Sciatic nerve (tissue), 2 donors: ENCODE results near the gene UNC5C. TPM values are rescaled to one million over a fixed set of nuclear protein-coding genes. Genes with fewer than 3 reads are reported as not detected.
A peak's percentile ranks its signal among the peaks of the same experiment; 100 is the strongest.
"Not testable (repeated sequence)": the region's sequence is repeated elsewhere in the genome, so short reads cannot be mapped to it uniquely, and the experiment has no call there.

Experiments
- ATAC-seq: fragments of 200-7000 bp; cut with Tn5 transposase; one replicate; pipeline ENCODE4 v1.9.1; 2020; ENCODE audit warnings: mild to moderate bottlenecking, moderate library complexity
- DNase-seq: peaks from one replicate; pipeline ENCODE4 v3.0.0-alpha.2; 2020; ENCODE audit warnings: low spot score
- intact Hi-C: fragments of 100-400 bp; cut with DNase I; formaldehyde crosslinking; loops from one replicate; pipeline ENCODE4 v1.14.2; 2022
- total RNA-seq: library from RNA; stranded (reverse); fragmentation: NEBNext Ultra II Directional; extraction: Animal tissue kit (Norgen Biotek cat#: 25700); gene quantifications from one replicate; pipeline ENCODE4 v1.2.1, GENCODE V29; 2021
- donor health status: DM: no; HTN: no; CAD: no.
- donor health status: DM: no; HTN: no; CAD: no.

UNC5C gene
- total RNA-seq, 1 donor from 2014 or later = 4.5 TPM

- intact Hi-C loops = no loop called here
- no peak for DNase-seq
- ATAC-seq = no peak
Measured at GRCh38 chr4:95180531-95181242, 368.1 kb downstream of the UNC5C start.

DNA sequence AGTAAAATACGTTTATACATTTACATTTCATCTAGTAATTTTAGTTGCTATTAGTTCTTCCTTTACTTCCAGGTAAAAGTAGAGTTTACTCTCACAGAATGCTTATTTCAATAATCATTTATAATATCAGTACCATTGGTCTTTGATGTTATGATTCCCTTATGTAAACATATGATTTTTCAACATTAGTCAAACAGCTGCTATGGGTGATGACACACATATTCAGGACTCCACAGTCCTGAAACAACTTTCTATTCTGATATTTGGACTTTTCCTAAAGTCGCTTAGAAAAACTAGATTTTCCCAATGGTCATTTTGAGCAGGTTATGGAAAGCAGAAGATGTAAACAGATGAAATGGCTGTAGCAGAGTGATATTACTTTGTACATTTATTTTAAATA lies 369.8 kb downstream of the UNC5C start:
- no peak for ATAC-seq
- no peak for DNase-seq
- intact Hi-C loops = no loop called here

- DNase-seq, intact Hi-C loops: not testable (repeated sequence)
Measured at GRCh38 chr4:95171377-95171776, 377.4 kb downstream of the UNC5C start.

DNA sequence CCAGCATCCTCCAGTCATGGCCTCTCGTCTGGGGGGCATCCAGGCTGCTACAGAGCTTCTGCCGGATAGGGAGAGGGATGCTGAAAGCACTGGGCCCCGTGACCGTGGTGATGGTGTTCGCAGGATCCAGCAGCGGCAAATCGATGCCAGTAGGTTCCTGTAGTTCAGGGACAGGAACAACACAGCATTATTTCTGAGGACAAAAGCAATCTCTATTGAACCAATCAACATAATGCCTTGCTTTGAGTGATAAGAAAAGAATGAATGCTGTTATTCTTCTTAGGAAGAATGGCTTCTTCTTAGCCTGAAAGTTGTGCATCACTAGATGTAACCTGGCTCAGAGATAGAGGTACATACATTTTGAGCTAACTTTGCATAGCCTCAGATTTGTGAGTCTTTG lies 378.6 kb downstream of the UNC5C start:
- intact Hi-C loops = no loop called here
- ATAC-seq (no peak), DNase-seq (no peak)

More at GRCh38 chr4:95171377-95171776, 377.4 kb downstream of the UNC5C start:
- not testable (repeated sequence) for ATAC-seq

GRCh38 chr4:95167805-95168204 lies 381.0 kb downstream of the UNC5C start:
- intact Hi-C loops = no loop called here
- ATAC-seq (no peak), DNase-seq (no peak)

- ATAC-seq = peak; percentile 75
- intact Hi-C loops = no loop called here
- DNase-seq = no peak
Measured at GRCh38 chr4:95165926-95166524, 382.7 kb downstream of the UNC5C start.

DNA sequence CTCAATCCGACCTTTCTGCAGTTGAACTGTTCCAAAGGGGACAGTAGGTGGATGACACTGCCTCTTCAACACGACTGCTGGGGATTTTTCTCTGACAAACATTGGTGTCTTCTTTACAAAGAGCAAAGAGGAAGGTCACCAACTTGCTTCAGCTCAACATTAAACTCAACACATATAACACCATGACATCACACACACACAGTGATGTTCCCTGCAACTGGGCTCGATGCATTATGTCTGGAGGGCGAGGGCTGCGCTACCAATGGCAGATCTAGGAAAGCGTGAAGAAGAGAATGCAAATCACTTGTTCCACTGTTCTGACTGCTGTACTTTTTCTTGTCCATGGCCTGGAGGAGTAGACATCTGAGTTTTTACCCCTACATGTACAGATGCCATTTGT lies 385.9 kb downstream of the UNC5C start:
- intact Hi-C loops = no loop called here
- no peak for ATAC-seq
- no peak for DNase-seq

DNA sequence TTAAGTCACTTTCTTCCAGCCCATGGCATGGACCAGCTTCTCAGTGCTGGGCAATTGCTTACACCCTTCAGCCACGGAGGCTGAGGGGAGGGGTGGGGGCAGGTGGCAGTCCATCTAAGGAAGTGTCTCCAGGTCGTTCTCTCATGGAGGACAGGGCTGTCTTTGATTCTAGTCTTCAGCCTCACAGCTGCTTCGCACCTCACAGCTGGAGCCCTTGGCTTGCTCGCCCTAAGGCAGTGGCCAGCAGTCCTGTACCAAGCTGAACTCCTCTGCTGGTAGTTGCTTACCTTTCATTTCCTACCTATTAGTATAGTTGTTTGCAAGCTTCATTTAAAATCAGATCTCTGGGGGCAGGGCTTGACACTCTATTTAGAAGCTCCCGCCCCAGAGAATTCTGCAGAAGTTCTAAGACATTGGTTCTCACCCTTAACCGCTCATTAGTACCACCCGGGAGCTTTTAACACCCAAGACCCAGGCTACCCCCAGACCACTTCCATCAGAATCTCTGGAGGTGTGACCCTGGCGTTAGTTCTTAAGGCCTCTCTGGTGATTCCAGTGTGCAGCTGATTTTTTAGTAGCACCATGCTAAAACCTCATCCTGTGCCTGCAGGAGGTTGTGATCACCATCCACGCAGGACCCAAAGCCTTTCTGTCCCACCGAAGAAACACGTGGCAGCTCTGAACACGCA lies 386.8 kb downstream of the UNC5C start:
- intact Hi-C loops = no loop called here
- ATAC-seq (no peak), DNase-seq (no peak)

DNA sequence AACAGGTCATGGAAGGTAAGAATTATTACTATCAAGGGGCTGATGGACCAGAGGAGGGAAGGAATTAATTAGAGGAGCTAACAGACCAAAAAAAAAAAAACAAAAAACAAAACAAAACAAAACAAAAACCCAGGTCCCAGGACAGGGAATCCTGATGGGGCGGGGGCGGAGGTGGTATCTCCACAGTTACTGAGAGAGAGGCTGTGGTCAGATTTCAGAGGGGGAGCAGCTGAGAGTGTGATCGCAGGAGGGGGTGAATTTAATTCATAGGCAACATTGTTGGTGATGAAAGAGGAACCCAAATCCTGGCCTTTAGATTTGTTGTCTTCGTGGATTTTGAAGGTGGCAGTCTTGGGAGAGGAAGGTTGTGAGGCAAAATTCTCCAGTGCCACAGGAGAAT lies 389.4 kb downstream of the UNC5C start:
- no peak for ATAC-seq
- no peak for DNase-seq
- intact Hi-C loops = no loop called here

DNA sequence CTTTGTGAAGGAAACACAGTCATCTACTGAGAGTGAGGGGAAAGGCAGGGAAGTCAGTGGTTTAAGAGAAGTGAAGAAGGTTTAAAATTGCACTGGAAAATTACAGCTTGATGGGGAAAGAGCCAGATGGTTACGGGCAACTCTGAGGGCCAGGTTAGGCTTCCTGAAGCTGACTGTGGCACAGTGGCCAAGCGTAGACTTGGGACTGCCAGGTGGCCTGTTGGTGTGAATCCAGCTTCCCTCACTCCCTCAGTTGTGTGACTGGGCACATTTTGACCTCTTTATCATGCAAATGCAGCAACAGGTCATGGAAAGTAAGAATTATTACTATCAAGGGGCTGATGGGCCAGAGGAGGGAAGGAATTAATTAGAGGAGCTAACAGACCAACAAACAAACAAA lies 390.1 kb downstream of the UNC5C start:
- ATAC-seq (no peak), DNase-seq (no peak)
- intact Hi-C loops = no loop called here

GRCh38 chr4:95158045-95158444 lies 390.7 kb downstream of the UNC5C start:
- ATAC-seq = no peak
- no peak for DNase-seq
- intact Hi-C loops = no loop called here

DNA sequence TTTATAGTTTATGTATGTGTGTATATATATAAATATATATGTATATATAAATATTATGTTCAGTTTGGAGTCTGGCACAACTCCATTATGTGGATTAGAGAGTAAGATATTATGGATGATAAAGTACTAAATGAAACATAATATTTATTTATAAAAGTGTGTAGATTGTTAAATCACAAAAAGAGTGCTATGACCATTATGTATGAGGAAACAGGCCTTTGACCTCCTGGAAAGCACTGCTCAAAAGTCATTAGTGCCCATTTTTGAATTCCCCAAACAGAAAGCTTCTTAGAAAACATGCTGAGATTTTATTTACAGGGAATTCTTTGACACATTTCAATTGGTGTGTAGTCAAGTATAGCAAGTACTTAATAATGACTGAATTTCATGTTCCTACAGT lies 391.2 kb downstream of the UNC5C start:
- no peak for ATAC-seq
- DNase-seq = no peak
- intact Hi-C loops = no loop called here

DNA sequence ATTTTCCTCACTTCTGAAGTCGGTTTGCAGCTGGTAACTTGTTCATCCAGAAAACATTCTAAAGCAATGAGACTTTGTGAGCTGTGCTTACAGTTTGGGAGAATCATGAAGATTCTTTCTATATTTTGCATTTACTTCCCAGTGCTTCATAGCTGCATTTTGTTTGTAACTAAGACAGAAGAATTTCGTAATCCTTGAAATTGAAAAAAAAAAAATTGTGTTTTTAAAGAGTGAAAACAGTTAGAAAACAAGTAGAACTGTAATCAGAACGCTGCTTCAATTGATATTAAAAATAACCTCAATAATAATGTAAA lies 392.4 kb downstream of the UNC5C start:
- DNase-seq (no peak), ATAC-seq (no peak)
- intact Hi-C loops = no loop called here

- intact Hi-C loops = no loop called here
- no peak for DNase-seq
- ATAC-seq = peak; percentile 43
Measured at GRCh38 chr4:95155759-95156451, 392.9 kb downstream of the UNC5C start.

DNA sequence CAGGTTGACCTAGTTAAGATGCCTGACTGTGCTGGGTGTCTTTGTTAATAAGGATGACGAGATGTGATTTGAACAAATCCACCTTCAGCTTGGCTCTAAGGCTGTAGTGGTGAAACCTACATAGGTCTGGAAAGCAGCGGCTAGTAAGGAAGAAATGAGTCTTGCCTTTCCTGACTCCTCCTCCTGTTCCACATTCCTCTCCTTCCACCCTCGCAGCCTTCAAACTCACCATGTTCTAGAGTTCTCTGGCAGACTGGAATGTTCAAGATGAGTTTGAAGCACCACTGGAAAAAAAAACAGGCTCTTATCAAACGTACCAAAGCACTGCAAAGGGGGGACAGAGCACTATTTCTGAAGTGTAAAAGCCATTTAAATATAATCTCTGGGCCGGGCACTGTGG lies 395.6 kb downstream of the UNC5C start:
- DNase-seq = no peak
- intact Hi-C loops = no loop called here
- no peak for ATAC-seq

- no peak for ATAC-seq
- no peak for DNase-seq
- intact Hi-C loops = no loop called here
Measured at GRCh38 chr4:95151255-95151654, 397.5 kb downstream of the UNC5C start.

DNA sequence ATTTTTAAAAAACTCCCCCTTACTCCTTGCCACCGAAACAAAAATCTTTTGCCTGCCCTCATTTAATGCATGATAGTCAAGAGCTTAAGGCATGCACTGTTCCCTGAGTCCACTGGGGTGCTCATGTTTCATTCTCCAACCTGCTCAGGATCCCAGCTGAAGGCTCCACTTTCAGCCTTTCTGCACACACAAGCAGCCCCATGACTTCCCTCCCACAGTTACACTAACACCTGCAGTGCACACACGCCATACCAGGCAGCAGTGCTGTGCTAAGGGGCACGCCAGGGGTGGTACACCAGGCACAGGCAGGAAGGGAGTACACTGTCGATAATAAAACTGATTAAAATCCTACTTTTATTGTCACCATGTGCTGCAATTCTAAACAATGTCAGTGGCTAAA lies 405.8 kb downstream of the UNC5C start:
- intact Hi-C loops = no loop called here
- ATAC-seq (no peak), DNase-seq (no peak)

DNA sequence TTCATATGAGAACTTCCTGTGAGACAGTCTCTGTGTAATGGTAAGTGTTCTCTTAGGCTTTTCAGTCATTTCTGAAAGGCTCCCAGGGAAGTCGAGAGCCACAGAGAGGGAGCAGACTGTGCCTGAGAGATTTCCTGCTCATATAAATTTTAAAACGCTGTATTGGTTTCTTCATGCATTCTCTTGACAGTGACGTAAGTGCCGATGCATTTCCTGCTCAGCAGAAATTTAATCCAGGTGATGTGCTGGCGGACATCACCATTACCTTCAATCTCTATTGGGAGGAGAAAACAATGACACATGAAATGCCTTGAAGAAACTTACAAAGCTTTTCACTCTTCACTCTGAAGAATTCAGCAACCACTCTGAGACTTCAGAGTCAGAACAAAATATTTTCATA lies 407.4 kb downstream of the UNC5C start:
- ATAC-seq = no peak
- no peak for DNase-seq
- intact Hi-C loops = no loop called here

DNA sequence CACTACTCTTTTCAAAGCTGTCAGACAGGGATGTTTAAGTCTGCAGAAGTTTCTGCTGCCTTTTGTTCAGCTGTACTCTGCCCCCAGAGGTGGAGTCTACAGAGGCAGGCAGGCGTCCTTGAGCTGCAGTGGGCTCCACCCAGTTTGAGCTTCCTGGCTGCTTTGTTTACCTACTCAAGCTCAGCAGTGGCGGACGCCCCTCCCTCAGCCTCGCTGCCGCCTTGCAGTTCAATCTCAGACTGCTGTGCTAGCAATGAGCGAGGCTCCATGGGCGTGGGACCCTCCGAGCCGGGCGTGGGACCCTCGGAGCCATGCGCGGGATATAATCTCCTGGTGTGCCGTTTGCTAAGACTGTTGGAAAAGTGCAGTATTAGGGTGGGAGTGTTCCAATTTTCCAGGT lies 409.3 kb downstream of the UNC5C start:
- DNase-seq, intact Hi-C loops, ATAC-seq: not testable (repeated sequence)

GRCh38 chr4:95134016-95134415 lies 414.8 kb downstream of the UNC5C start:
- intact Hi-C loops, ATAC-seq, DNase-seq: not testable (repeated sequence)
